ENCODE measurements around the gene BHLHE40. TPM values are rescaled to one million over a fixed set of nuclear protein-coding genes. Genes with fewer than 3 reads are reported as not detected.

Gene BHLHE40
- total and polyA plus RNA-seq, 2 donors (not counting 3 experiments of a cell fraction or from before 2014, with no cell fraction given), result 40.3 to 57.9 TPM

DNA sequence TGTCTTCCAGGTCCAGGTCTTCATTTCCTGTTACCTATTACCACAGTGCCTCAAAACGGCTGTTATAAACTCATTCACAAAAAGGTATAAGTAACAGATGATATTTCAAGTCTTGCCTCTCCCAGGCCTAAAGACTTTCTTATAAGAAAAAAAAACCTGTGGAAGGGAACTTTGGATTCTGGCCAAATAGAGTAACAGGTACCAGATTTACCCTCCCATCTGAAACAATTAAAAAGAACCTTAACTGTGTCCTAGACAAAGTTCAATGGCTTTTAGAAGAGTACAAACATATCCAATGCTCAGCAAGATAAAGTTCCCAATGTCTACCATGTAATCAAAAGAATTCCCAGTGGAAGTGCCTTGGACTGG, 22.6 kb downstream of the BHLHE40 start:
- CTCF ChIA-PET, result interaction anchor here (0.7 to 1.4 kb wide), 3 partner anchors 11 to 21 kb away, joined by 3 to 4 read pairs (median 3); no protein-coding TSS in a partner anchor
- H3K4me2 ChIP-seq (ENCODE audit: insufficient read depth, low read length), result no peak overlapping the region
- H3K27ac ChIP-seq (ENCODE audit: insufficient read depth, low read depth, low read length), result no peak overlapping the region
- intact Hi-C loops (cut with micrococcal nuclease) (no loop called here), dilution Hi-C loops (cut with MboI; ENCODE audit: extremely low pct_ligation_motif_present, low sequenced_read_pairs) (no loop called here)
- no peak overlapping the region for H3K9ac ChIP-seq (replicated peaks; ENCODE audit: extremely low read depth, insufficient read depth, low read length)
- BruUV-seq (replicated peaks), result no TSS peak
- H3K4me1 ChIP-seq (ENCODE audit: control insufficient read depth, extremely low read depth, insufficient read depth, low read length), result no peaks in the 10 kb centered on the region
- H3K9me3 ChIP-seq (replicated peaks; ENCODE audit: control insufficient read depth, insufficient read depth, low read length), result no peaks in the 10 kb centered on the region
- no peak for FAIRE-seq
- no peaks in the 10 kb centered on the region for H3K27me3 ChIP-seq (ENCODE audit: control insufficient read depth in 2 of 2, insufficient read depth in 2 of 2, low read length in 2 of 2)
- no peaks in the 10 kb centered on the region for H4K20me1 ChIP-seq (replicated peaks; ENCODE audit: control insufficient read depth, extremely low read depth, insufficient read depth, low read length)
- H3K36me3 ChIP-seq (ENCODE audit: control insufficient read depth in 2 of 2, extremely low read depth in 1 of 2, insufficient read depth in 2 of 2, low read length in 2 of 2), result no peaks in the 10 kb centered on the region
- TF ChIP-seq FOS (IDR thresholded peaks at IDR 0.05; ENCODE audit: borderline replicate concordance, insufficient read depth, low read length) (no peak), GATA2 (IDR thresholded peaks at IDR 0.05; ENCODE audit: insufficient read depth, insufficient read length, low read depth, low read length) (no peak), POLR2A (IDR thresholded peaks at IDR 0.05; ENCODE audit: low read depth, low read length) (no peak), POLR2AphosphoS5 (IDR thresholded peaks at IDR 0.05; ENCODE audit: insufficient read depth, low read depth, low read length) (no peak), MYC (IDR thresholded peaks at IDR 0.05; ENCODE audit: low read depth, low read length) (no peak), JUN (IDR thresholded peaks at IDR 0.05; ENCODE audit: borderline replicate concordance, insufficient read depth, insufficient read length, low read depth) (no peak)
- TF ChIP-seq, protein P1, sequence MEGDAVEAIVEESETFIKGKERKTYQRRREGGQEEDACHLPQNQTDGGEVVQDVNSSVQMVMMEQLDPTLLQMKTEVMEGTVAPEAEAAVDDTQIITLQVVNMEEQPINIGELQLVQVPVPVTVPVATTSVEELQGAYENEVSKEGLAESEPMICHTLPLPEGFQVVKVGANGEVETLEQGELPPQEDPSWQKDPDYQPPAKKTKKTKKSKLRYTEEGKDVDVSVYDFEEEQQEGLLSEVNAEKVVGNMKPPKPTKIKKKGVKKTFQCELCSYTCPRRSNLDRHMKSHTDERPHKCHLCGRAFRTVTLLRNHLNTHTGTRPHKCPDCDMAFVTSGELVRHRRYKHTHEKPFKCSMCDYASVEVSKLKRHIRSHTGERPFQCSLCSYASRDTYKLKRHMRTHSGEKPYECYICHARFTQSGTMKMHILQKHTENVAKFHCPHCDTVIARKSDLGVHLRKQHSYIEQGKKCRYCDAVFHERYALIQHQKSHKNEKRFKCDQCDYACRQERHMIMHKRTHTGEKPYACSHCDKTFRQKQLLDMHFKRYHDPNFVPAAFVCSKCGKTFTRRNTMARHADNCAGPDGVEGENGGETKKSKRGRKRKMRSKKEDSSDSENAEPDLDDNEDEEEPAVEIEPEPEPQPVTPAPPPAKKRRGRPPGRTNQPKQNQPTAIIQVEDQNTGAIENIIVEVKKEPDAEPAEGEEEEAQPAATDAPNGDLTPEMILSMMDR (IDR thresholded peaks at IDR 0.05; ENCODE audit: extremely low read depth in 1 of 2, insufficient read depth in 1 of 2, low read depth in 1 of 2, low read length in 2 of 2), result no peak
- DNase-seq (ENCODE audit: low read depth, low spot score), result no peak
- H3K9me1 ChIP-seq (replicated peaks; ENCODE audit: control insufficient read depth, extremely low read depth, insufficient read depth, low read length), result no peaks in the 10 kb centered on the region
- H3K79me2 ChIP-seq (ENCODE audit: control insufficient read depth, insufficient read depth, low read length), result no peaks in the 10 kb centered on the region
- H2AFZ ChIP-seq (ENCODE audit: low read depth, low read length), result no peak overlapping the region
- POLR2A ChIA-PET, result no interaction called here
- H3K4me3 ChIP-seq (replicated peaks in 1 of 3; ENCODE audit: insufficient read depth in 1 of 3, low read depth in 1 of 3, low read length in 3 of 3), result no peak overlapping the region
